SK-N-SH treated with all-trans-retinoic acid at 6 μM for 48 hours (cell line): ENCODE results near the gene PRSS8.

ENCODE experiments used
- ARNTL ChIP-seq: fragments of 450-650 bp; formaldehyde crosslinking; IDR thresholded peaks from 2 replicates; pipeline ENCODE4 v1.5.0; 2020; ENCODE audit warnings: low read depth, mild to moderate bottlenecking, moderate library complexity, borderline replicate concordance
- CREB5 ChIP-seq: fragments of 250-450 bp; sonication (Bioruptor Pico); IDR thresholded peaks from 2 replicates; pipeline ENCODE4 v1.5.1; 2020; ENCODE audit warnings: low read depth, mild to moderate bottlenecking, moderate library complexity
- GLIS3 ChIP-seq: fragments of 250-450 bp; sonication (Bioruptor Pico); IDR thresholded peaks from 2 replicates; pipeline ENCODE4 v1.5.0; 2020; ENCODE audit warnings: mild to moderate bottlenecking, moderate library complexity
- POU6F1 ChIP-seq: fragments of 250-450 bp; sonication (Bioruptor Pico); IDR thresholded peaks from 2 replicates; pipeline ENCODE4 v1.8.0; 2021; ENCODE audit warnings: low read depth, mild to moderate bottlenecking, moderate library complexity, borderline replicate concordance
- TOX ChIP-seq: fragments of 250-450 bp; sonication (Bioruptor Pico); IDR thresholded peaks from 2 replicates; pipeline ENCODE4 v1.8.0; 2021; ENCODE audit warnings: mild to moderate bottlenecking, moderate library complexity, borderline replicate concordance
- ZC3H10 ChIP-seq: fragments of 250-450 bp; sonication (Bioruptor Pico); IDR thresholded peaks from 2 replicates; pipeline ENCODE4 v1.5.1; 2021; ENCODE audit warnings: mild to moderate bottlenecking, moderate library complexity
- ZFP30 ChIP-seq: fragments of 450-650 bp; formaldehyde crosslinking; IDR thresholded peaks from 2 replicates; pipeline ENCODE4 v1.5.0; 2022; ENCODE audit warnings: mild to moderate bottlenecking, moderate library complexity
- ZNF565 ChIP-seq: fragments of 450-650 bp; formaldehyde crosslinking; conservative IDR thresholded peaks from 2 replicates; pipeline ENCODE4 v1.5.0; 2020; ENCODE audit warnings: low read depth, mild to moderate bottlenecking, moderate library complexity
- ZNF70 ChIP-seq: fragments of 450-650 bp; formaldehyde crosslinking; IDR thresholded peaks from 2 replicates; pipeline ENCODE4 v1.5.0; 2020; ENCODE audit warnings: mild to moderate bottlenecking, moderate library complexity

GRCh38 chr16:31183432-31184428 is 48.2 kb upstream of the PRSS8 start:
- TF ChIP-seq ARNTL (no peak), GLIS3 (CRISPR knock-in tag) (no peak), ZNF565 (CRISPR knock-in tag) (no peak), ZC3H10 (CRISPR knock-in tag) (no peak), ZNF70 (CRISPR knock-in tag) (no peak), POU6F1 (CRISPR knock-in tag) (no peak), TOX (no peak), CREB5 (CRISPR knock-in tag) (no peak), ZFP30 (no peak)
